Activated naive CD8-positive, alpha-beta T cell treated with anti-CD3 and anti-CD28 coated beads, Interleukin-2, amount 50 U/mL, for 24 hours (primary cell): ENCODE data around the gene MYO1D.

Experiments
- ATAC-seq: fragments of 150-1000 bp; cut with Tn5 transposase; one replicate; pipeline ENCODE4 v1.10.0; 2021
- DNase-seq: peaks from one replicate; pipeline ENCODE4 v3.0.0; 2021
- H3K27ac Mint-ChIP-seq: one replicate; pipeline ENCODE4 v1.8.0; 2021; ENCODE audit warnings: mild to moderate bottlenecking, mixed read lengths
- H3K27me3 Mint-ChIP-seq: one replicate; pipeline ENCODE4 v1.8.0; 2021; ENCODE audit warnings: mixed read lengths
- H3K36me3 Mint-ChIP-seq: one replicate; pipeline ENCODE4 v1.8.0; 2021; ENCODE audit warnings: low read depth, mixed read lengths
- H3K4me1 Mint-ChIP-seq: one replicate; pipeline ENCODE4 v1.8.0; 2021; ENCODE audit warnings: mixed read lengths
- H3K4me3 Mint-ChIP-seq: one replicate; pipeline ENCODE4 v1.8.0; 2021; ENCODE audit warnings: mild to moderate bottlenecking, moderate library complexity, mixed read lengths
- H3K9me3 Mint-ChIP-seq: one replicate; pipeline ENCODE4 v1.8.0; 2021; ENCODE audit warnings: mixed read lengths

The MYO1D gene

DNA sequence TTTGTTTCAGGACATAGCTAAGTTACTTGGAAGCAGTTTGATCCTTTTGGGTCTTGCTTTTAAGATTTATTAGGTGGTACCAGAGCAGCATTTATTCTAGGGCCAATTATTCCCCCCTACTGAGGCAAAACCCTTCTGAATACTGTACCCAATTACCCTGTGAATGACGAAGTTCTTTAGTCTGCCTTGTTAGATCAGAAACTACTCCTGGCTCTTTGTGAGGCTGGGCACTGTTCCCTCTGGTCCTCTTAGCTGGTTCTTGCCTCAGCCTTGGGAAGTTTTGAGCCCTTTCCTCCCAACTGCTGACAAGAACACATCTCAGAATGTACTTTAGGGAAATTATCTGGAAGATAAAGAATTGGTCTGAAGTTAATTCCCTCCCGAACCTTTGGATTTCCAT, 274.5 kb downstream of the MYO1D start:
- Mint-ChIP-seq H3K27me3 (no peaks in the 10 kb centered on the region), H3K4me3 (no peak overlapping the region), H3K4me1 (no peaks in the 10 kb centered on the region), H3K27ac (no peak overlapping the region), H3K36me3 (no peaks in the 10 kb centered on the region), H3K9me3 (no peaks in the 10 kb centered on the region)
- DNase-seq: no peak
- ATAC-seq: no peak

GRCh38 chr17:32601866-32602265, 275.1 kb downstream of the MYO1D start:
- H3K9me3 Mint-ChIP-seq: no peaks in the 10 kb centered on the region
- H3K27ac Mint-ChIP-seq: no peak overlapping the region
- DNase-seq: no peak
- ATAC-seq: no peak
- H3K4me1 Mint-ChIP-seq: no peaks in the 10 kb centered on the region
- no peaks in the 10 kb centered on the region for H3K27me3 Mint-ChIP-seq
- H3K36me3 Mint-ChIP-seq: no peaks in the 10 kb centered on the region
- no peak overlapping the region for H3K4me3 Mint-ChIP-seq

GRCh38 chr17:32596628-32597027, 280.3 kb downstream of the MYO1D start:
- no peaks in the 10 kb centered on the region for H3K27me3 Mint-ChIP-seq
- no peaks in the 10 kb centered on the region for H3K4me1 Mint-ChIP-seq
- H3K27ac Mint-ChIP-seq: no peak overlapping the region
- ATAC-seq (peak; percentile 73), DNase-seq (peak; percentile 4)
- H3K4me3 Mint-ChIP-seq: no peak overlapping the region
- H3K36me3 Mint-ChIP-seq: no peaks in the 10 kb centered on the region
- no peaks in the 10 kb centered on the region for H3K9me3 Mint-ChIP-seq

DNA sequence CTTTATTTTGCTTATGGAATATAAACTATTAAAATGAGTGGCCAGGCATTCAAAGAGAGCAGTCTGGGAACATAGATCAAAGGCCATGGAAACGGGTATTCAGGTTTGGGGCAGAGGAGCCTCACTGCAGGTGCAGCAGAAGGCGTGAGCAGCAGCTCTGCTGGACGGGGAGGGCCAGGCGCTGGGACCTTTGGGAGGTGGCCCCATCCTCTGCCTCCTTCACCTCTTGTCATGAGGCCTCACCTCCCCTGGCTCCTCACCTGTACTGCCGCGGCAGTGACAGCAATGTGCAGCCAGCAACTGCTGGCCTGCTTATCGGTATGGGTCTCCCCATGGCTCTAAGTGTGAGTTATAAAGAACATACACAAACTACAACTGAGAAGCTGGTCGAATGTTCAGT, 280.7 kb downstream of the MYO1D start:
- Mint-ChIP-seq H3K4me1 (no peaks in the 10 kb centered on the region), H3K27ac (no peak overlapping the region), H3K27me3 (no peaks in the 10 kb centered on the region), H3K9me3 (no peaks in the 10 kb centered on the region), H3K36me3 (no peaks in the 10 kb centered on the region), H3K4me3 (no peak overlapping the region)
- ATAC-seq (no peak), DNase-seq (no peak)

DNA sequence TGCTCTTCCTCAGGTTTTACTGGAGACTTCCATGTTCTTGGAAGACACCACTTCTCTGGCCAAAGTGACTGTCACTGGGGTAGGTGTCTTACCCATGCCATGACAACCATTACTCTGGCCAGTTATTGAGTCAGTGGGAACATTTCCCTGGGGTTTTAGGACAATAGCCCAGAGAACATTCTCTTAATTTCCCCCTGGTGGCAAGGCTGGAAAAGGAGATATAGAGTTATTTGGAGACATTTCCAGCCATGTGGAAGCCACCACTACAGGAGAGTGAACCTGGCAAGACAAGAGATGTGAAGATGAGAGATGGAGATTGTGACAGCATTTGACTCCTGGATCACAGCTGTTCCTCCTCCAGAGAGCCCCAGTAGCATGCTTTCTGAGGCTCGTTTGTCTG, 283.9 kb downstream of the MYO1D start:
- H3K27me3 Mint-ChIP-seq: no peaks in the 10 kb centered on the region
- H3K27ac Mint-ChIP-seq: no peak overlapping the region
- no peaks in the 10 kb centered on the region for H3K9me3 Mint-ChIP-seq
- H3K4me3 Mint-ChIP-seq: no peak overlapping the region
- no peaks in the 10 kb centered on the region for H3K36me3 Mint-ChIP-seq
- no peak for ATAC-seq
- no peaks in the 10 kb centered on the region for H3K4me1 Mint-ChIP-seq
- no peak for DNase-seq

DNA sequence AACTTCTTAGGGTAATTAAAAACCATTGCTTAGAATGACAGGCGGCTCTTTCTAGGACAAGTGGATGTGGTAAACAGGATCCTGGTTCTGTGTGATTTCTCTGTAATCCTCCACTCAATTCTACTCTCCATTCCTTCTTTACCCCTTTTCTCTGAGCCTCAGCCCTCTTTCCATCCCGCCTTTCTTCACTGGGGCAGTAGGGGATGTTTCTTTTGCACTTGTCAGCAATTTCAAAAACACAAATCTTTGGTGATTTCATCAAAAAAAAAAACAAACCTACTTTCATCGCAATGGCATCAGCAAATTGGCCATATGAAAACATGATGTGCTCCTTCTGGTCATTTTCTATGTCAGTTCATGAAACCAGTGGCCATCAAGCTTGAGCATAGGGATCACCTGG, 285.5 kb downstream of the MYO1D start:
- Mint-ChIP-seq H3K4me3 (no peak overlapping the region), H3K4me1 (peaks cover 4% of the 10 kb centered on the region), H3K27me3 (no peaks in the 10 kb centered on the region), H3K9me3 (no peaks in the 10 kb centered on the region), H3K27ac (no peak overlapping the region), H3K36me3 (no peaks in the 10 kb centered on the region)
- no peak for DNase-seq
- ATAC-seq: no peak

DNA sequence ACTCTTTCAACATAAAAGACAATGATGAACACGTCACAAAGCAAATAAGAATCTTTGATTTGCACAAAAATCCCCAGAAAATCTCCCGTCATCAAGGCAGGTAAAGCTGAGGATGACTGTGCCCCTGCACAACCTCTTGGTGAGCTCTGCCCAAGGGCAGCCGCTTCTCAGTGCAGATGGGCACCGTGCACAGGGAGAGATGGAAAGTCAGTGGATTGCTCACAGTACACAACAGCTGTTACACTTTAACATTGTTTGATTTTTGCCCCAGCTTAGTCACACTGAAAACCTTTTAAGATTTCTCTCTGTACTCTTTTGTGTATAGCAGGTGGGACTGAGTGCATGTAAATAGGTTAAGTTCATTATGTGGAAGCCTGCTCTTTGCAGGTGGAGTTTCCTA, 285.9 kb downstream of the MYO1D start:
- no peak overlapping the region for H3K27ac Mint-ChIP-seq
- H3K4me1 Mint-ChIP-seq: peaks cover 5% of the 10 kb centered on the region
- DNase-seq (no peak), ATAC-seq (no peak)
- no peaks in the 10 kb centered on the region for H3K36me3 Mint-ChIP-seq
- no peaks in the 10 kb centered on the region for H3K9me3 Mint-ChIP-seq
- no peaks in the 10 kb centered on the region for H3K27me3 Mint-ChIP-seq
- no peak overlapping the region for H3K4me3 Mint-ChIP-seq

DNA sequence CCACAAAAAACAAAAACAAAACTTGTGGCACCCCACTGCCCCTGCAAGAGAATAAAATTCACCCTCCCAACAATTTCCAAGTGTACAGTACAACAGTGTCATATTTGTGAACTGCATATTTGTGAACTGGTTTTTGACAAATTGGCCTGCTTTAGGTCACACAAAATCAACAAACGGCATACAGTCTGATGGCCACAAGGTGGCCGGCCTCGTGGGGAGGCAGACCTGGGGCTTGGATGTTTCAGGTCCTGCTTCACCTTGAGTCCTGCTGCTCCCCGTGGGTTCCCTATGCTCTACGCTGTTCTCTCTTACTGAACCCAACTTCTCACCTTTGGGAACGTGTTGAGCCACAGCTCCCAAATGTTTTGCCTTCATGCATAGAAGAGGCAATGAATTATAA, 287.9 kb downstream of the MYO1D start:
- H3K36me3 Mint-ChIP-seq: peaks cover 3% of the 10 kb centered on the region
- no peak overlapping the region for H3K27ac Mint-ChIP-seq
- no peaks in the 10 kb centered on the region for H3K9me3 Mint-ChIP-seq
- no peak for DNase-seq
- no peaks in the 10 kb centered on the region for H3K27me3 Mint-ChIP-seq
- H3K4me1 Mint-ChIP-seq: peaks cover 7% of the 10 kb centered on the region
- no peak for ATAC-seq
- H3K4me3 Mint-ChIP-seq: no peak overlapping the region

GRCh38 chr17:32588135-32588534, 288.8 kb downstream of the MYO1D start:
- DNase-seq: no peak
- peaks cover 9% of the 10 kb centered on the region for H3K36me3 Mint-ChIP-seq

DNA sequence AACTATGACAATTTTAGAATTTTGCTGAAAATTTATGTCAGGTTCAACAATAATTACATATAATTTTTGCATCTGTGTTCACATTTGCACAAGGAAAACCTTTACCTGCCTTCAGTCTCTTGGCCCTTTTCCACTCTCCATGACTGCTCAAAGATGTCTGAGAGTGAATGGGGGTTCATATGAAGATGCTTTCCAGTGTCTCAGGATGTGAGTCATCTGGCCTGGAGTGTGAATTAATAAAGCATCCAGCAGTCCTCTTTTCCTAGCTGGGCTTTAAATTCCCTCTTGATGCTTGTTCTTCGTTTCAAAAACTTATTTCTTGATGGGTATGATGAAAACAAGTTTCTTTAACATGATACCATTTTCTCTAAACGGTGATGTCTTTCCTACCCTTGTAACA, 290.3 kb downstream of the MYO1D start:
- H3K27me3 Mint-ChIP-seq: no peaks in the 10 kb centered on the region
- no peak overlapping the region for H3K4me3 Mint-ChIP-seq
- peaks cover 13% of the 10 kb centered on the region for H3K9me3 Mint-ChIP-seq
- H3K4me1 Mint-ChIP-seq: peaks cover 7% of the 10 kb centered on the region
- ATAC-seq: no peak
- no peak for DNase-seq
- H3K27ac Mint-ChIP-seq: no peak overlapping the region
- H3K36me3 Mint-ChIP-seq: peaks cover 14% of the 10 kb centered on the region

More at GRCh38 chr17:32588135-32588534, 288.8 kb downstream of the MYO1D start:
- H3K9me3 Mint-ChIP-seq: peaks cover 3% of the 10 kb centered on the region
- H3K4me1 Mint-ChIP-seq: peaks cover 7% of the 10 kb centered on the region
- no peaks in the 10 kb centered on the region for H3K27me3 Mint-ChIP-seq
- no peak for ATAC-seq
- no peak overlapping the region for H3K27ac Mint-ChIP-seq
- no peak overlapping the region for H3K4me3 Mint-ChIP-seq

DNA sequence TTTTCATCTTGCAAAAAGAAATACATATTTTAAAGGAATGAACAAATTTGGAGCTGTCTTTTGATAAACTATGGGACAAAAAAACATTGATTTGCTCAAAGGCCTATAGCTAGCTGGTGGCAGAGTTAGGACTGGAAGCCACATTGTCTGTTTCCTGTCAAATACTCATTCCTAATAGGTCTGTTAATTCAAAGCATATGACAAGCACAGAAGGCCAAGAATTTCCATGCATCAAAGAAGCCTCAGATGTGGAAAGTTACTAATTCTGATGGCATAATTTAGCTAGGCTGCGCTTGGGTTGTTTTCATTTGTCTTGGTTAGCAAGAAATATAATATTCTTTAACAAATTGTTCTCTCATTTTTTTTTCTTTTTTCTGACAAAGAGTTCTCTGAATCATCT, 292.1 kb downstream of the MYO1D start:
- ATAC-seq (no peak), DNase-seq (no peak)
- peaks cover 7% of the 10 kb centered on the region for H3K4me1 Mint-ChIP-seq
- no peak overlapping the region for H3K27ac Mint-ChIP-seq
- H3K27me3 Mint-ChIP-seq: no peaks in the 10 kb centered on the region
- peaks cover 24% of the 10 kb centered on the region for H3K9me3 Mint-ChIP-seq
- peaks cover 20% of the 10 kb centered on the region for H3K36me3 Mint-ChIP-seq
- H3K4me3 Mint-ChIP-seq: no peak overlapping the region

- peaks cover 24% of the 10 kb centered on the region for H3K9me3 Mint-ChIP-seq
- DNase-seq: no peak
- no peak overlapping the region for H3K27ac Mint-ChIP-seq
- H3K36me3 Mint-ChIP-seq: peaks cover 20% of the 10 kb centered on the region
- H3K27me3 Mint-ChIP-seq: no peaks in the 10 kb centered on the region
- no peak overlapping the region for H3K4me3 Mint-ChIP-seq
- ATAC-seq: no peak
- H3K4me1 Mint-ChIP-seq: peaks cover 7% of the 10 kb centered on the region
Observed at GRCh38 chr17:32583053-32583452, 293.9 kb downstream of the MYO1D start.

DNA sequence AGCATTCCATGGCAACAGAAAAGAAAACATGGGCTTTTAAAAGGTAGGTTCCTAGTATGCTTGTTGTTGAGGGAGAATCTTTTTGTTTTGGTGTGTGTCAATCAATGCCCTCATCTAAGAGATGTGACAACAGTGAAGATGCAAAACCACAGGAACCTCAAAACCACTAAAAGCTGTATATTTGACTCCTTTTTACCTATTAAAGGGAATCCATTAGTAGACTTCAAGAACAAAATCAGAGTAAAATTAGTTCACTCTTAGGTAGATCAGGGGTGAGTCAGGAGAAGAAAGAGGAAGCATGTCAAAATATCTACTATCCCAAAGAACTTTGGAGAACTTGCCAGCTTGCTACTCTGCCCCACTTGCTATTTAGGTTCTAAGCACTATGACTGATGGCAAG, 301.1 kb downstream of the MYO1D start:
- H3K4me1 Mint-ChIP-seq: peaks cover 11% of the 10 kb centered on the region
- peak; percentile 63 for ATAC-seq
- no peak overlapping the region for H3K4me3 Mint-ChIP-seq
- DNase-seq: no peak
- no peak overlapping the region for H3K27ac Mint-ChIP-seq
- H3K9me3 Mint-ChIP-seq: peaks cover 3% of the 10 kb centered on the region
- H3K36me3 Mint-ChIP-seq: peaks cover 2% of the 10 kb centered on the region
- H3K27me3 Mint-ChIP-seq: no peaks in the 10 kb centered on the region

DNA sequence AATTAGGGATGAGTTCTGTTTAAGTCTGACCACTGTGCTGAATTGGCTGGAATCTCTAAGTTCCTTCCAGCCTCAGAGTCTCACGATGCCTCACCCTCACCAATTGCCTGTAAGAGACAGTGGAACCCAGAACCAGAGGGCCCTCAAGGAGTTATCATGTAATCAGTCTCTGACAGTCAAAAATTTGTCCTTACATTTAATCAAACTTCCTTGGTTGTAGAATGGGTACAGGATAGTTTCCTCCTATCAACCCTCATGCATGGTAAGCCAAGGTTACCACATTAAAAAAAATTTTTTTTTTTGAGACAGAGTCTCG, 306.9 kb downstream of the MYO1D start:
- Mint-ChIP-seq H3K27me3 (no peaks in the 10 kb centered on the region), H3K4me3 (no peak overlapping the region), H3K36me3 (no peaks in the 10 kb centered on the region), H3K9me3 (no peaks in the 10 kb centered on the region), H3K4me1 (peaks cover 29% of the 10 kb centered on the region), H3K27ac (peak overlapping the region; percentile 52)
- ATAC-seq: peak; percentile 33
- DNase-seq: no peak

GRCh38 chr17:32569171-32570080, 307.5 kb downstream of the MYO1D start:
- H3K27me3 Mint-ChIP-seq: no peaks in the 10 kb centered on the region
- H3K4me3 Mint-ChIP-seq: no peak overlapping the region
- no peaks in the 10 kb centered on the region for H3K9me3 Mint-ChIP-seq
- H3K4me1 Mint-ChIP-seq: peaks cover 35% of the 10 kb centered on the region
- no peaks in the 10 kb centered on the region for H3K36me3 Mint-ChIP-seq
- peak overlapping the region; percentile 52 for H3K27ac Mint-ChIP-seq
- DNase-seq (no peak), ATAC-seq (peak; percentile 94)

DNA sequence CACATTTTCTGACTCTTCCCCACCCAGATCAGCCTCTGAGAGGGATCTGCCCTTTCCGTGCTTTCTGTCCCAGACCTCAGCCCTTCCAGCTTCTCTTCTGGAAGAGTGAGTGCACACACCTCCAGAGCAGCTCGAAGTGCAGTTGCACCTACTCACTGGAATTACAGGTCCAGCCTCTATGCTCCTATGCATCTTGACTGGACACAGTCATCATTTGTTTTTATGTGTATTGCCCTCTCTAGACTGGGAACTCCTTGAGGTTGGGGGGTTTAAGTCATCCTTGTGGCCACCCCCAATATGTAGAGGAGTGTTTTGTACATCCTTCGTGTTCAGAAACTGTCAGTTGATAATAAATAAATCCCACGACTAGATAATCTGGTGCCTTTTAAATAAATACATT, 308.2 kb downstream of the MYO1D start:
- Mint-ChIP-seq H3K4me3 (no peak overlapping the region), H3K9me3 (no peaks in the 10 kb centered on the region), H3K27ac (no peak overlapping the region), H3K36me3 (no peaks in the 10 kb centered on the region), H3K4me1 (peaks cover 43% of the 10 kb centered on the region), H3K27me3 (no peaks in the 10 kb centered on the region)
- DNase-seq: no peak
- no peak for ATAC-seq
